GM12874 (cell line): Measurements from ENCODE around the gene NBEAL1.

Source experiments
- TF ChIP-seq, protein P1 (sequence below): IDR thresholded peaks from 2 replicates; pipeline ENCODE4 v1.5.1; 2011; ENCODE audit warnings: low read depth, mild to moderate bottlenecking, control low read depth, low read length, moderate library complexity; ENCODE audit not compliant: insufficient read depth

NBEAL1 gene

DNA sequence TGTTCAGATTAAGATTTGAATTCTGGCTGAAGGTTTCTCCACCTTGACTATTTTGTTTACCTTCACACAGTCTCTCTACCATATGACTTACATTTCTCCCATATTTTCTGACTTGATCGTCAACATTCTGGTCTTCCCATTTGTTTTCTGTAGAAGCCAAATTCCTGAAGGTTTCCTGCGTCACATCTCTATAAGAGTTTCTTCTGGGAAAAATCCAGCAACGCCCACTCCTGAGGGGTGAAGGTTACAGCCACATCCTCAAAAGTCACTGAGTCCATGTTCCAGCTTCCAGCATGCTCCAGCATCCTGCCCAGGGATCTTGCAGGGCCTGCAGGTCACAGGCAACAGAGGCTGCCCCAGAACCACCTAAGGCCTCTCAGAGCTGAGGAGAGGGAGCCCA is 47.5 kb downstream of the NBEAL1 start:
- TF ChIP-seq, protein P1, sequence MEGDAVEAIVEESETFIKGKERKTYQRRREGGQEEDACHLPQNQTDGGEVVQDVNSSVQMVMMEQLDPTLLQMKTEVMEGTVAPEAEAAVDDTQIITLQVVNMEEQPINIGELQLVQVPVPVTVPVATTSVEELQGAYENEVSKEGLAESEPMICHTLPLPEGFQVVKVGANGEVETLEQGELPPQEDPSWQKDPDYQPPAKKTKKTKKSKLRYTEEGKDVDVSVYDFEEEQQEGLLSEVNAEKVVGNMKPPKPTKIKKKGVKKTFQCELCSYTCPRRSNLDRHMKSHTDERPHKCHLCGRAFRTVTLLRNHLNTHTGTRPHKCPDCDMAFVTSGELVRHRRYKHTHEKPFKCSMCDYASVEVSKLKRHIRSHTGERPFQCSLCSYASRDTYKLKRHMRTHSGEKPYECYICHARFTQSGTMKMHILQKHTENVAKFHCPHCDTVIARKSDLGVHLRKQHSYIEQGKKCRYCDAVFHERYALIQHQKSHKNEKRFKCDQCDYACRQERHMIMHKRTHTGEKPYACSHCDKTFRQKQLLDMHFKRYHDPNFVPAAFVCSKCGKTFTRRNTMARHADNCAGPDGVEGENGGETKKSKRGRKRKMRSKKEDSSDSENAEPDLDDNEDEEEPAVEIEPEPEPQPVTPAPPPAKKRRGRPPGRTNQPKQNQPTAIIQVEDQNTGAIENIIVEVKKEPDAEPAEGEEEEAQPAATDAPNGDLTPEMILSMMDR: no peak

DNA sequence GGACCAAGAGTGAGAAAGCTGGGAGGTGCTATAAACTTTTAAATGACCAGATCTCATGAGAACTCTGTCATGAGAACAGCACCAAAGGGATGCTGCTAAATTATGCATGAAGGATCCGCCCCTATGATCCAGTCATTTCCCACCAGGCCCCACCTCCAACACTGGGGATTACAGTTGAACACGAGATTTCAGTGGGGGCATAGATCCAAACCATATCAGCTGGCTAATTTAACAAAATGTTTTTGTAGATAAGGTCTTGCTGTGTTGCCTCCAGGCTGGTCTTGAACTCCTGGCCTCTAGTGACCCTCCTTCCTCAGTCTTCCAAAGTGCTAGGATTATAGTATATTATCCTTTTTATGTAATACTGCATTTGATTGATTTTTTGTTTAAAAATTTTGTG is 56.0 kb downstream of the NBEAL1 start:
- TF ChIP-seq, protein P1: no peak

DNA sequence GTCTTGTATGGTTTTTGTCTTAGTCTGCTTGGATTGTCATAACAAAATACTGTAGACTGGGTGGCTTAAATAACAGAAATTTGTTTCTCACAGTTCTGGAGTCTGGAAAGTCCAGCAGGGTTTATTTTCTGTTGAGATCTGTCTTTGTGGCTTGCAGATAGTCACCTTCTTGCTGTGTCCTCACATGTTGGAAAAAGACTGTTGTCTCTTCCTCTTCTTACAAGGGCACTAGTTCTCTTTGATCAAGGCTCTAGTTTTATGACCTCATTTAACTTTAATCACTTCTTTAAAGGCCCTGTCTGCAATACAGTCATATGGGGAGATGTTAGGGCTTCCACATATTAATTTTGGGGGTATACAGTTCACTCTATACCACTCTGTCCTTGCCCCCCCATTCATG is 56.5 kb downstream of the NBEAL1 start:
- TF ChIP-seq, protein P1: no peak

DNA sequence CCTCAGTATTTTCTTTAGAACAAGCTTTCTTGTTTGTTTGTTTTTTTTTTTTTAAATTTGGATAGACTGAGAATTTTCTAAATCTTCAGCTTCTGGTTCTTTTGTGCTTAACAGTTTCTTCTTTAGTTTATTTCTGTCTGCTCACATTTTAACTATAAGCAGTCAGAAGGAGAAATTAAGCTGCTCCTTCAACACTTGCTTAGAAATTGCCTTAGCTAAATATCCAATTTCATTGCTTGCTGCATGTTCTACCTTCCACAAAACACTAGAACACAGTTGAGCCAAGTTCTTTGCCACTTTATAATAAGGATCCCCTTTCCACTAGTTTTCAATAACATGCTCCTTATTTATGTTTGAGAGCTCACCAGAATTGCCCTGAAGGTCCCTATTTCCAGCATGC is 57.7 kb downstream of the NBEAL1 start:
- TF ChIP-seq, protein P1: no peak

DNA sequence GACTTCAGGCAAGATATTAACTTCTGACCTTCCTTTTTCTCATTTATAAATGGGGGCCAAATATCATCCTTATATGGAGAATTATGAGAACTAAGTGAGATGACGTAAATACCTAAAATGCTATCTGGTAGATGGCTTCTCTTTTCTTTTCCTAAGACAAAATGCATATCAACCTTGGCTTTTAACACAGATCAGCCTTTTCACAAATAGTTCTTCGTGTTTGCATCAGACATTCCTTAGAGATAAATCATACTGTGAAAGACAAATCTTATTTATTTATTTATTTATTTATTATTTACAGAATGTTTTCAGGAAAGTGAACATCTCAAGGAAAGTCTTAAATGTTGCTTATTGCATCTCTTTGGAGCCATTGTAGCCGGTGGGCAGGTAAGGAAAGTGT is 62.8 kb downstream of the NBEAL1 start:
- TF ChIP-seq, protein P1: no peak

DNA sequence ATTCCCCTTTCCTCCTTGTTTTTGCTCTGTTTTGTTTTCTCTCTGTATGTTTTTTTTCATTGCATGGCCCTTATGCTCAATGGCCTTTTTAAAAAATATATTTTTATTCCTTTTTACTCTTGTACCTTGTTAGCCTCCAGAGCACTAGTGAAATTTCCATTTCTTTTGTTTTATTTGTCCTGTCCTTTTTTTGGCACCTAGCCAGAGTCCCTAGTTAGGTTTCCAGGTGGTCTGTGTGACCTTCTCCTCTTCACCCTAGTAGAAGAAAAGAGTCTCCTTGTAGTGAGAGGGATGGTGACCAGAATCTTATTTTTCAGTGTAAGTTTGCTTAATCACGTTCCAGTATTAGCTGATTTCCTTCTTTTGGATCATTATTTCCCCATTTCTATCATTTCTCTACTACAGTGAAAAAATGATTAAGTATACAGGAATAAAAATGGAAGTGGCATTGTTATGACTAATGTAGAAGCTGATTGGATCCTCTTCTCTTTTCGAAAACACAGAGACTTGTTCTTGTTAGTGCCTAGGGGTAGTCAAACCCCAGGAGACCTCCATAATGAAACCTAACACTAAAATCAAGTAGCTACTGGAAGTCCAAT is 65.9 kb downstream of the NBEAL1 start:
- TF ChIP-seq, protein P1: no peak

DNA sequence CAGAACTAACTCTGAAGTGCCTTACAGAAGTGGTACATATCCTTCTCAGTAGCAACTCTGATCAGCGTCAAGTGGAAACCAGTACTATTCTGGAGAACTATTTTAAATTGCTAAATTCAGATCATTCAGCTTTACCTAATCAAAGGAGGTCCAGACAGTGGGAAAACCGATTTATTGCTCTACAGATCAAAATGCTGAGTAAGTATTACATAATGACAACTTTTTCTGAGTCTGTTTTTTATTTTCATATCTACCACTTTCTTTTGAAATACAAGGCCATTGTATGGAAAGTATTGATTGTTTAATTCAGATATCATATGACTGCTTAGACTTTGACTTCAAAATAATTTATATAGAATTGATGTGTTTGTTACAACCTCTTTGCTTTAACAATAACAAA is 68.7 kb downstream of the NBEAL1 start:
- TF ChIP-seq, protein P1: no peak
